NCI-H1930 (cell line): ENCODE data around the gene WNK2.

Experiments
- DNase-seq, 2 experiments: peaks; one replicate each; lab custom pipeline; 2025; lab: John Stamatoyannopoulos, UW

The WNK2 gene

GRCh38 chr9:93218671-93219420, 34.9 kb downstream of the WNK2 start:
- no peak for DNase-seq

GRCh38 chr9:93219692-93220091, 35.8 kb downstream of the WNK2 start:
- DNase-seq, result no peak

GRCh38 chr9:93220627-93221026, 36.7 kb downstream of the WNK2 start:
- no peak for DNase-seq

GRCh38 chr9:93221044-93221443, 37.1 kb downstream of the WNK2 start:
- no peak for DNase-seq

GRCh38 chr9:93222890-93223259, 38.9 kb downstream of the WNK2 start:
- no peak for DNase-seq

GRCh38 chr9:93223260-93224180, 39.6 kb downstream of the WNK2 start:
- DNase-seq, result no peak

- DNase-seq, result no peak
Observed at GRCh38 chr9:93224591-93224990, 40.7 kb downstream of the WNK2 start.

- no peak for DNase-seq
Observed at GRCh38 chr9:93225417-93225816, 41.5 kb downstream of the WNK2 start.

- no peak for DNase-seq
Observed at GRCh38 chr9:93225892-93226291, 42.0 kb downstream of the WNK2 start.

- no peak for DNase-seq
Observed at GRCh38 chr9:93226819-93227218, 42.9 kb downstream of the WNK2 start.

GRCh38 chr9:93228030-93228429, 44.1 kb downstream of the WNK2 start:
- DNase-seq, result no peak

GRCh38 chr9:93228453-93228852, 44.5 kb downstream of the WNK2 start:
- no peak for DNase-seq

GRCh38 chr9:93229636-93230035, 45.7 kb downstream of the WNK2 start:
- no peak for DNase-seq

GRCh38 chr9:93230185-93230584, 46.2 kb downstream of the WNK2 start:
- DNase-seq, result no peak

- DNase-seq, result no peak
Observed at GRCh38 chr9:93230601-93231000, 46.7 kb downstream of the WNK2 start.

GRCh38 chr9:93231121-93231694, 47.3 kb downstream of the WNK2 start:
- DNase-seq, result no peak

GRCh38 chr9:93231716-93232115, 47.8 kb downstream of the WNK2 start:
- DNase-seq, result no peak

- DNase-seq, result no peak
Observed at GRCh38 chr9:93232388-93232960, 48.5 kb downstream of the WNK2 start.

- DNase-seq, result no peak
Observed at GRCh38 chr9:93233033-93233432, 49.1 kb downstream of the WNK2 start.

- no peak for DNase-seq
Observed at GRCh38 chr9:93234600-93234999, 50.7 kb downstream of the WNK2 start.

GRCh38 chr9:93235300-93235960, 51.5 kb downstream of the WNK2 start:
- DNase-seq, result no peak
